Left ventricle myocardium inferior (tissue), 1 donor: ENCODE data around the gene CNTF. TPM values are rescaled to one million over a fixed set of nuclear protein-coding genes. Genes with fewer than 3 reads are reported as not detected.
"Not testable (repeated sequence)": the region's sequence is repeated elsewhere in the genome, so short reads cannot be mapped to it uniquely, and the experiment has no call there.

Experiments
- DNase-seq: peaks from one replicate; pipeline ENCODE4 v3.0.0-alpha.2; 2020
- H3K27ac ChIP-seq: fragments of 200-600 bp; replicated peaks from 2 replicates; pipeline ENCODE4 v1.8.0; 2021
- H3K27me3 ChIP-seq: fragments of 200-600 bp; 2 replicates; pipeline ENCODE4 v1.8.0; 2021; ENCODE audit warnings: low read depth
- H3K36me3 ChIP-seq: fragments of 200-600 bp; 2 replicates; pipeline ENCODE4 v1.8.0; 2021
- H3K4me1 ChIP-seq: fragments of 200-600 bp; 2 replicates; pipeline ENCODE4 v1.8.0; 2021
- H3K4me3 ChIP-seq: fragments of 200-600 bp; 2 replicates; pipeline ENCODE4 v1.8.0; 2021; ENCODE audit warnings: mild to moderate bottlenecking, moderate library complexity
- H3K9me3 ChIP-seq: fragments of 200-600 bp; replicated peaks from 2 replicates; pipeline ENCODE4 v1.8.0; 2021
- CTCF ChIP-seq: fragments of 200-600 bp; IDR thresholded peaks from 2 replicates; pipeline ENCODE4 v1.8.0; 2021; ENCODE audit warnings: antibody characterized with exemption, mild to moderate bottlenecking, borderline replicate concordance
- intact Hi-C: fragments of 100-400 bp; cut with micrococcal nuclease; formaldehyde crosslinking; loops from one replicate; pipeline ENCODE4 v1.11.0; 2022
- long read RNA-seq: library from polyadenylated mRNA; unstranded; transcript quantifications from one replicate; pipeline ENCODE4 v2.0.0, GENCODE V29; 2021
- total RNA-seq: library from RNA; stranded (reverse); fragmentation: NEBNext Ultra II Directional; extraction: Animal tissue kit (Norgen Biotek cat#: 25700); gene quantifications from one replicate; pipeline ENCODE4 v1.2.1, GENCODE V29; 2021
- donor health status: DM: no; HTN: yes; CAD: no; lungs with severe emphysema.

Gene CNTF, protein sequence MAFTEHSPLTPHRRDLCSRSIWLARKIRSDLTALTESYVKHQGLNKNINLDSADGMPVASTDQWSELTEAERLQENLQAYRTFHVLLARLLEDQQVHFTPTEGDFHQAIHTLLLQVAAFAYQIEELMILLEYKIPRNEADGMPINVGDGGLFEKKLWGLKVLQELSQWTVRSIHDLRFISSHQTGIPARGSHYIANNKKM
- total RNA-seq, result 0.93 TPM
- long read RNA-seq, result 0 reads

GRCh38 chr11:58622344-58622743, at the start of gene CNTF:
Gene CNTF (plus strand): TSS chr11:58622665. CDS start chr11:58622753, 88 bp downstream.
- no peak for TF ChIP-seq CTCF
- peak within 1 kb of the TSS; percentile 18 for H3K27ac ChIP-seq
- H3K27me3 ChIP-seq, result no peaks in the 10 kb centered on the region
- intact Hi-C loops, result no loop called here
- H3K4me1 ChIP-seq, result peaks cover 50% of the 10 kb centered on the region
- no peak within 1 kb of the TSS for H3K4me3 ChIP-seq
- peaks cover 77% of the 10 kb centered on the region for H3K36me3 ChIP-seq
- no peak for DNase-seq
- no peaks in the 10 kb centered on the region for H3K9me3 ChIP-seq

DNA sequence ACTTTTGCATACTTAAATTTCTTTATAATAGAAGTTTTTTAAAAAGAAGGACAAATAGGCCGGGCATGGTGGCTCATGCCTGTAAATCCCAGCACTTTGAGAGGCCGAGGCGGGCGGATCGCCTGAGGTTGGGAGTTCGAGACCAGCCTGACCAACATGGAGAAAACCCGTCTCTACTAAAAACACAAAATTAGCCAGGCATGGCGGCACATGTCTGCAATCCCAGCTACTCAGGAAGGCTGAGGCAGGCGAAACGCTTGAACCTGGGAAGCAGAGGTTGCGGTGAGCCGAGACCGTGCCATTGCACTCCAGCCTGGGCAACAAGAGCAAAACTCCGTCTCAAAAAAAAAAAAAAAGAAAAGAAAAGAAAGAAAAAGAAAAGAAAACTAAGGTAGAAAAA, 49.6 kb upstream of the CNTF start:
- H3K9me3 ChIP-seq, intact Hi-C loops, H3K4me3 ChIP-seq, DNase-seq, H3K27me3 ChIP-seq: not testable (repeated sequence)
- H3K27ac ChIP-seq, result peak overlapping the region; percentile 51
- peaks cover 50% of the 10 kb centered on the region for H3K4me1 ChIP-seq
- H3K36me3 ChIP-seq, result peaks cover 21% of the 10 kb centered on the region

DNA sequence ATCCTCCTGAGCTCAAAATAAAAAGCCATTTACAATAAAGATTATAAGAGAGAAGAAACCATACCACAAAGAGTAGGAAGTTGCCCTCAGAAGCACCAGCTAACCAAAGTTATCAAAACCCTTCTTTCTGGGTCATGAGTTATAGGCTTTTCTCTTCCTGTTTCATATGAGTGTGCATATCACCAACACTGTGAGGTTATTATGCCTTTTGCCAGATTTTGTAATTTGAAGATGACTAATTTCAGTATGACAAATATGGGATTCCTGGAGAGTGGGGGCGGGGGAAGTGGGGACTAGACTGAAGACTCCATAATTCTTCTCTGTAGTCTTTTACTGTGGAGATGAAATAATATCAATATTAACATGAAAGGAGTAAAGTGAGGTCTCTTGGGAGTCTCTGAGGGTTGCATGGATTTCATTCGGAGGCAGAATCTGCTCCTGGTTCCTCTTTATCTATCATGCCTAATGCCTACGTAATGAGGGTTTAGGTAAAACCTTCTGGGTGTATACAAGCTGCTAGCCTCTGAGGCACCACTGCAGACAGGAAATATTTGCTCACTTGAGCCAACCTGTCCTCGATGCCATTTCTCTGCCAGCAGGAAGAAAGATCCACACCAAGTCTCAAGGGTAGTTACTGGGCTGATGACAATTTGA, 48.9 kb upstream of the CNTF start:
- peak; percentile 47 for DNase-seq
- Histone ChIP-seq H3K27me3 (no peaks in the 10 kb centered on the region), H3K27ac (peak overlapping the region; percentile 51), H3K4me3 (no peak overlapping the region), H3K9me3 (no peaks in the 10 kb centered on the region), H3K36me3 (peaks cover 17% of the 10 kb centered on the region), H3K4me1 (peaks cover 50% of the 10 kb centered on the region)
- TF ChIP-seq CTCF, result no peak
- intact Hi-C loops, result no loop called here

- H3K4me3 ChIP-seq, result peak overlapping the region; percentile 23
- H3K4me1 ChIP-seq, result peaks cover 59% of the 10 kb centered on the region
- H3K36me3 ChIP-seq, result peaks cover 4% of the 10 kb centered on the region
Measured at GRCh38 chr11:58574881-58575280, 47.6 kb upstream of the CNTF start.

DNA sequence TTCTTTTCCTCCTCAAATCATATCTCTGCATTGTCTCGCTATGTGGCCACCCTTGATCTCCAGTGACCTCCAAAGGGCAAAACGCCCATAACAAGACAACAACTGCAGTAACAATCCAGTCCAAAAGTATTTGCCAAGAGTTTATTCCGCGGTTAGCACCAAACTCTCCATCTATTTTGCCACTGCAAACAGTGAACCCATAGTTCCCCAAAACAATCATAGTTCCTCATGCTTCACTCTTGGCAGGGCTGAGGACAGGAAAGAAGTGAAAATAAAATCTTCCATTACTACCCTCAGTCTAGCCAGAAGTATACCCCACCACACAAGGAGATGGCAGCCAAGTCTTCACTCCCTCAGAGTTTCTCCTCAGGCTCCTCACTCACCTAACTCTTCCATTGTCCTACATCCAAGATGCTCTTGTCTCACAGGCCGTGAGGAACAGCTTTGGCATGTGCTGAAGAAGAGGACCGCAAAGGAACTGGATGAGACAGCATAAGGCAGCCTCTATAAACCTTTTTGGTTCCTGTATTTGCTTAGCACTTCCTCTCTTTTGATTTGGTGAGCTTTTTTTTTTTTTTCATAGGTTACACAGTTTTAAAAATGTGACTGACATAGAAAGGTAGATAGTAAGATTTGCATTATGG, 47.0 kb upstream of the CNTF start, which contains the start of gene LPXN:
Gene LPXN (minus strand): TSS at position 480 of the 644 bp plus-strand sequence. CDS start 84 bp downstream, at position 396.
- no peak for TF ChIP-seq CTCF
- intact Hi-C loops, result no loop called here

More at GRCh38 chr11:58574881-58575280, 47.6 kb upstream of the CNTF start:
- Histone ChIP-seq H3K9me3 (no peaks in the 10 kb centered on the region), H3K27ac (peak overlapping the region; percentile 51), H3K27me3 (no peaks in the 10 kb centered on the region)
- intact Hi-C loops, result no loop called here
- DNase-seq, result no peak
- no peak for TF ChIP-seq CTCF

More for the DNA sequence above, 47.0 kb upstream of the CNTF start, which contains the start of gene LPXN:
- DNase-seq, result no peak
- Histone ChIP-seq H3K9me3 (no peaks in the 10 kb centered on the region), H3K27ac (peak within 1 kb of the TSS; percentile 96), H3K27me3 (no peaks in the 10 kb centered on the region), H3K4me1 (peaks cover 65% of the 10 kb centered on the region), H3K36me3 (no peaks in the 10 kb centered on the region), H3K4me3 (peak within 1 kb of the TSS; percentile 95)
